GM12873 (cell line): Measurements from ENCODE around the gene NES.
A peak's percentile ranks its signal among the peaks of the same experiment; 100 is the strongest.

ENCODE experiments used
- TF ChIP-seq, protein P1 (sequence below): IDR thresholded peaks from 2 replicates; pipeline ENCODE4 v1.5.1; 2012; ENCODE audit warnings: low read depth, mild to moderate bottlenecking, moderate library complexity, low read length, control low read depth; ENCODE audit not compliant: insufficient read depth; ENCODE audit errors: missing control alignments

The NES gene

DNA sequence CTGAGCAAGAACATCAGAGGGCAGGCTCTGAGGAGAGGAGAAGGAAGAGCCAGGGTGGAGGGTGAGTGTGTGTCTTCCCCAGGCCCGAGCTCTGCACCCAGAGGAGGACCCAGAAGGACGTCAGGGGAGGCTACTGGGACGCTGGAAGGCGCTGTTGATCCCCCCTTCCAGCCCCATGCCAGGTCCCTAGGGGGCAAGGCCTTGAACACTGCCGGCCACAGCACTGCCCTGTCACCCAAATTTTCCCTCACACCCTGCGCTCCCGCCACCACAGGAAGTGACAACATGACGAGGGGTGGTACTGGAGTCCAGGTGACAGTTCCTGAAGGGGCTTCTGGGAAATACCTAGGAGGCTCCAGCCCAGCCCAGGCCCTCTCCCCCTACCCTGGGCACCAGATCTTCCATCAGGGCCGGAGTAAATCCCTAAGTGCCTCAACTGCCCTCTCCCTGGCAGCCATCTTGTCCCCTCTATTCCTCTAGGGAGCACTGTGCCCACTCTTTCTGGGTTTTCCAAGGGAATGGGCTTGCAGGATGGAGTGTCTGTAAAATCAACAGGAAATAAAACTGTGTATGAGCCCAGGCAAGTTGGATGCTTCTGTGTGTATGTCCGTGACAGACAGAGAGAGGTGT is 18.1 kb downstream of the NES start:
- TF ChIP-seq, protein P1, sequence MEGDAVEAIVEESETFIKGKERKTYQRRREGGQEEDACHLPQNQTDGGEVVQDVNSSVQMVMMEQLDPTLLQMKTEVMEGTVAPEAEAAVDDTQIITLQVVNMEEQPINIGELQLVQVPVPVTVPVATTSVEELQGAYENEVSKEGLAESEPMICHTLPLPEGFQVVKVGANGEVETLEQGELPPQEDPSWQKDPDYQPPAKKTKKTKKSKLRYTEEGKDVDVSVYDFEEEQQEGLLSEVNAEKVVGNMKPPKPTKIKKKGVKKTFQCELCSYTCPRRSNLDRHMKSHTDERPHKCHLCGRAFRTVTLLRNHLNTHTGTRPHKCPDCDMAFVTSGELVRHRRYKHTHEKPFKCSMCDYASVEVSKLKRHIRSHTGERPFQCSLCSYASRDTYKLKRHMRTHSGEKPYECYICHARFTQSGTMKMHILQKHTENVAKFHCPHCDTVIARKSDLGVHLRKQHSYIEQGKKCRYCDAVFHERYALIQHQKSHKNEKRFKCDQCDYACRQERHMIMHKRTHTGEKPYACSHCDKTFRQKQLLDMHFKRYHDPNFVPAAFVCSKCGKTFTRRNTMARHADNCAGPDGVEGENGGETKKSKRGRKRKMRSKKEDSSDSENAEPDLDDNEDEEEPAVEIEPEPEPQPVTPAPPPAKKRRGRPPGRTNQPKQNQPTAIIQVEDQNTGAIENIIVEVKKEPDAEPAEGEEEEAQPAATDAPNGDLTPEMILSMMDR, result no peak

DNA sequence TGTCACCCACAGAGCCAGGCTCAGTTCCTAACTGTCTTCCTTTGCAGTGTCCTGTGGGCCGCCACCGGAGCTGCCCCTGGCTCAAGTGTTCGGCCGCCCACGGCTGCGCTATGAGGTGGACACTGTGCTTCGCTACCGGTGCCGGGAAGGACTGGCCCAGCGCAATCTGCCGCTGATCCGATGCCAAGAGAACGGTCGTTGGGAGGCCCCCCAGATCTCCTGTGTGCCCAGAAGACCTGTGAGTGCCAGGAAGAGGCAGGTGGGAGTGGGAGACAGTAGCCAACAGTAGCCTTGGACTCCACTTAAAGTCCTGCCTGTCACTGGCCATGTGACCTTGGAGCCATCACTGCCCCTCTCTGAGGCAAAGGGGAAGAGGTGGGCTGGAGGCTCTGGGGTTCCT is 18.7 kb downstream of the NES start:
- TF ChIP-seq, protein P1, result no peak

DNA sequence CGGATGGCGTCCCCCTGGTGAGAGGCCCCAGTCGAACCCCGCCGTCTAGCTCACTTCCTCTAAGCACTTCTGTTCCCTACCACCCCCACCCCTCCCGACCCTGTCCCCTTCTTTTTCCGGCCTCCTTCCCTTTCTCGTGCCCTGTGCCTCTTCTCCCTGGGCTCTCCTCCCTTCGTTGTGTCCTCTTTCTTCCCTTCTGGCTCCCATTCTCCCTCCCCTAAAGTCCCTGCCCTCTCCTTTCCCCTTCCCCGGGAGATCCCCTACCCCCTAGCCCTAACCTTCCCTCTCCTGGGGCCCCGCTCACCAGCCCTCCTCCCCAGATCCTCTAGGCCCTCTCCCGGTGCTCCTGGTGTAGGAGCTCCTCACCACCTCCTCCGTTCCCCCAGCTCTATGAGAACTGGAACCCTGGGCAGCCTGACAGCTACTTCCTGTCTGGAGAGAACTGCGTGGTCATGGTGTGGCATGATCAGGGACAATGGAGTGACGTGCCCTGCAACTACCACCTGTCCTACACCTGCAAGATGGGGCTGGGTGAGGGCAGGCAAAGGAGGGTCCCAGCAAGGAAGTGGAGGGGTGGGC is 19.4 kb downstream of the NES start:
- TF ChIP-seq, protein P1, result no peak

DNA sequence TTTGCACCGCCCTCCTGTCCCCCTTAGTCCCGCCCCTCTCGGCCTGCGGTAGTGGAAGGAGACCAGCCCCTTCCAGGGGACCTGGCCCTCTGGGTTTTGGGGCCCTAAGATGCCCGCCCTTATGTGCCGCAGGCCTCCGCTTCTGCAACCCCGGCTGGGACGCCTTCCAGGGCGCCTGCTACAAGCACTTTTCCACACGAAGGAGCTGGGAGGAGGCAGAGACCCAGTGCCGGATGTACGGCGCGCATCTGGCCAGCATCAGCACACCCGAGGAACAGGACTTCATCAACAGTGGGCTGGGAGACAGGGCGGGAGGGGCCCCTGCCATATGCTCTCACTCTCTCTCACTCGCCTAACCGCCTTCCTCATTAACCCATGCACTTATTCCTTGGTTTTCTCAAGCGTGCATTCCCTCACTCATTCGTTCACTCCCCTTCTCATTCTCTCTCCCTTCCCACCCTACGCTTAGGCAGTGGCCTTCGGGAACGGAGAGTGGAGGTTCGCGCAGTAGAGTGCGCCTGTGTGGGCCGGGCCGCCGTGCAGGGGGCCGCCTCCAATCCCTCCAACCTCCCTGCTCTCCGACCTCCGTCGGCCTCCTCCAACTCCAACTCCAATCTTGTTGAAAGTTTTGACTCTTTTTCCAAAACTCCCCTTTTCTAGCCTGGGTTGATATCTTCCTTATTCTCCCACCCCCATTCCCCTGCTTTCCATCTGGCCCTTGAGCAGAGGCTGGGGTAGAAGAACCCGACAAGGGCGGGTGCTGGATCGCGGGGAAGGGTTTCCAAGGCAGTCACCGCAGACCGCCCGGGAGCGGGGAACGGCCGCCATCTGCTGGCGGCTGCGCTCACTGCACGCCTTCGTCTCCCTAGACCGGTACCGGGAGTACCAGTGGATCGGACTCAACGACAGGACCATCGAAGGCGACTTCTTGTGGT is 20.1 kb downstream of the NES start:
- TF ChIP-seq, protein P1, result peak; percentile 100

DNA sequence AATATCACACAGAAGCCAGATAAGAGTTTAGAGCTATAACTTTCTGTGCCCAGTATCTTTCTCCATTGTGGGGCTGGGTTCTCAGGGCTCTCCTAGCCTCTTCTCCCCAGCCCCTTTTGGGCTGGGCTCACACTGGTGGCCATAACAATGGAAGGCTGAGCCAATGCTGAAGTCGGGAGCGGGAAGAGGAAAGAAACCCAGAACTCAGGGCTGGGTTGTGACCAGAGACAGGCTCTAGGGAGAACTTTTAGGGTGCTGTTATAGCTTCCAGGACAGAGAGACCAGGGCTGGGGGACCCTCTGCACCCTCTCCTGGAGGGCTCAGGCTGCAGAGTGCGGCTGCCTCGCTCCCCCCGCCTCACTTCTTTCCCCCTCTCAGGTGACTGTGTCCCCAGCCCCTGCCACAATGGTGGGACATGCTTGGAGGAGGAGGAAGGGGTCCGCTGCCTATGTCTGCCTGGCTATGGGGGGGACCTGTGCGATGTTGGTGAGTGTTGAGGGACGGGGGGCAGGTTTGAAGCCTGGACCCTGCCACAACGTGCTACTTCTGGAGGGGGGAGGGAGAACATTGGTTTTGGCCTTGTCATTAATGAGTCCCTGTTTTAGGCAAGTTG is 21.2 kb downstream of the NES start:
- TF ChIP-seq, protein P1, result no peak

DNA sequence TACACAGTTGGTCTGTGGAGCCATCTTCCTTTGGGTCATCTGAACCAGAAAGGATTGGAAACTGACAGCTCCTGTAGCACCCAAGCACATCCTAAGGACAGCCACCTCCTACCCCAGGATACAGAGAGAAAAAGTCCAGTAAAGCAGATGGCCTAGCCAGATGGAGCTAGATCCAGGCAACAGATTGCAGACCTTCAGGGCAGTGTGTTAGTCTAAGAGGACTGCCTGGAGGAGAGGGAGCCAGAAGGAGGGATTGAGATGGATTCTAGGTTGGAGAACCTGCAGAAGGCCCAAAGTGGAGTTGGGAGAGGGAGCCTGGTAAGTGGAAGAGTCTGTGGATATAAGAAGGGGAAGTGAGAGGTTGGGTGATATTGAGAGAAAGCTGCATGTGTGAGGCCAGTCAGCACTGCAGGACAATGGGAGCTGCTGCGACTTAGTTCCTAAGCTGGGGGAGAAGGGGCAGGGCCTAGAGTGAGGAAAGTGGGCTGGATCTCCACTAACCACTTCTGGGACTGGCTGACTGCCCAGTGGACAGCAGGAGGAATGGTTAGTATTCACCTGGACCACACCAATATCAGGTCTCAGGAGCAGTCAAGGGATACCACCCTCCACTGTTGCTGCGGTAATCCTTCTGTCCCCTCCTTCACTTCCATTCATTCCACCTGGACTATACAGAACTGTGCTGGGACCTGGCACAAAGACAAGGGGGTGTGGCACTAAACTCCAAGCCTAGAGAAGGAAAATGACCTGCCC is 21.9 kb downstream of the NES start:
- TF ChIP-seq, protein P1, result no peak

DNA sequence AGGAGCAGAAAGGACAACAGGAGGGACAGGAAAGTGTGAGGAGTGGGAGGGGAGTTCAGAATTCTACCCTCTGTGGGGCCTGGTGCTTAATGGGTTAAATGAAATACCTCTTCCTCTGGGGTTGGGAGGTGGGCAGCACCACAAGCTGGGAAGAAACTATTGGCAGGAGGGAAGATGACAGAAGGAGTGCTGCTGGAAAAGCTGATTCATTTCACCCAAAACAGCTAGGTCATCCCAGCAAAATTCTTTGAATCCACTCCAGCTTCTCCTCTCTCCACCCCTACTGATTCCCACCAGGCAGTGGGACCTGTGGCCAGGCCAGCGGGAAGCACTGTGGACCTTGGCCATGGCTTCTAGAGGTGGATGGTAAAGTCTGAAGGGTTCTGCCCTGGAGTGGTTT is 22.5 kb downstream of the NES start:
- TF ChIP-seq, protein P1, result no peak
